Measurements from ENCODE around the gene NXN.
"Not testable (repeated sequence)": the region's sequence is repeated elsewhere in the genome, so short reads cannot be mapped to it uniquely, and the experiment has no call there.

NXN gene

GRCh38 chr17:978103-979093, 1.2 kb downstream of the NXN start:
- DNase-seq = peak; percentile 11

GRCh38 chr17:977166-977565, 2.4 kb downstream of the NXN start:
- DNase-seq = no peak

GRCh38 chr17:976312-976711, 3.3 kb downstream of the NXN start:
- no peak for DNase-seq

GRCh38 chr17:975371-975915, 4.1 kb downstream of the NXN start:
- no peak for DNase-seq

GRCh38 chr17:974778-975177, 4.8 kb downstream of the NXN start:
- not testable (repeated sequence) for DNase-seq

- no peak for DNase-seq
Observed at GRCh38 chr17:973053-973452, 6.5 kb downstream of the NXN start.

GRCh38 chr17:971861-972260, 7.7 kb downstream of the NXN start:
- not testable (repeated sequence) for DNase-seq

- DNase-seq = no peak
Observed at GRCh38 chr17:970364-970763, 9.2 kb downstream of the NXN start.

GRCh38 chr17:969811-970355, 9.7 kb downstream of the NXN start:
- peak; percentile 26 for DNase-seq

- peak; percentile 86 for DNase-seq
Observed at GRCh38 chr17:968812-969730, 10.5 kb downstream of the NXN start.

GRCh38 chr17:967122-967521, 12.5 kb downstream of the NXN start:
- DNase-seq = no peak

- no peak for DNase-seq
Observed at GRCh38 chr17:965311-965989, 14.1 kb downstream of the NXN start.

GRCh38 chr17:964876-965275, 14.7 kb downstream of the NXN start:
- DNase-seq = no peak

GRCh38 chr17:962670-963069, 16.9 kb downstream of the NXN start:
- DNase-seq = no peak

- DNase-seq = no peak
Observed at GRCh38 chr17:962166-962565, 17.4 kb downstream of the NXN start.

- no peak for DNase-seq
Observed at GRCh38 chr17:958712-959451, 20.7 kb downstream of the NXN start.

- no peak for DNase-seq
Observed at GRCh38 chr17:957856-958421, 21.6 kb downstream of the NXN start.

- no peak for DNase-seq
Observed at GRCh38 chr17:956905-957304, 22.7 kb downstream of the NXN start.

GRCh38 chr17:954431-955164, 25.0 kb downstream of the NXN start:
- DNase-seq = peak; percentile 69

GRCh38 chr17:953767-954166, 25.8 kb downstream of the NXN start:
- DNase-seq = no peak

GRCh38 chr17:952592-952991, 27.0 kb downstream of the NXN start:
- DNase-seq = not testable (repeated sequence)
